HG03097 (cell line): ENCODE data around the gene TRAP1.

ENCODE experiments used
- ATAC-seq: cut with Tn5 transposase; IDR thresholded peaks from one replicate; pipeline ENCODE4 v1.9.1; 2021; ENCODE audit not compliant: unreplicated experiment, low FRiP score

TRAP1 gene

DNA sequence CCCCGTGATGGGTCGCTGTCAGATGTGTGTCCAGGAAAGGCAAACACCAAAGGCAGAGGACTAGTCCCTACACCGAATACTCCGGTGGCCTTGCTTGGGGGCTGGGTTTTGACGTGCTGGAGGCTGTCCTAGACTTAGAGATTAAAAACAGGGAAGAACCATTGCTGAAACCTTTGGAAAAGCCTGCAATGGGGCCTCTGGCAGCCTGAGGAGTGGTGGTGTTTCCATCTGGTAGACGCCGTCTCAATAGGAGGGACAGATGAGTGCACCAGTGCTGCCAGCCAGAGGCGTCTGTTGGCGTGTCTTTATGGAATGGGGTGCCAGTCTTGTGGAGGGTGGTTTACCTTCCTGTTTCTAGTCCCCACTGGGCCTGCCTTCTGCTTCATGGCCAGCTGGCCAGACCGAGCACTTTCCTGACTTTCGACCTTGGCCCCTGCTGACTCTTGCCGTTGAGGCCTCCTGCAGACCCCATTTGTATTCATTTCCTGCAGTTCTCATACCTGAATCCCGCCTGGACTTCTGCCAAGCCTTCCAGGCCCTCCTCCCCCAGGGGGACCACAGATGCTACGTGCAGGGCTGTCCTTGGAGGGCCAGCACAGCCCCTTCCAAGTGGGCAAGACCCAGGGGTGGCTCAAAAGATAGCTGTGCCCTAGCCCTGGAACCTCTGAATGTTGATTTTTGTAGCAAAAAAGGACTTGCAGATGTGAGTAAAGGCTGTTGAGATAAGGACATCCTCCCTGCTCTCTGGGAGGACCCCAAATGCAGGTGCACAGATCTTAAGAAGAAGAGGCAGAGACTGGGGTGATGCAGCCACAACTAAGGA, 64.7 kb downstream of the TRAP1 start:
- no peak for ATAC-seq

DNA sequence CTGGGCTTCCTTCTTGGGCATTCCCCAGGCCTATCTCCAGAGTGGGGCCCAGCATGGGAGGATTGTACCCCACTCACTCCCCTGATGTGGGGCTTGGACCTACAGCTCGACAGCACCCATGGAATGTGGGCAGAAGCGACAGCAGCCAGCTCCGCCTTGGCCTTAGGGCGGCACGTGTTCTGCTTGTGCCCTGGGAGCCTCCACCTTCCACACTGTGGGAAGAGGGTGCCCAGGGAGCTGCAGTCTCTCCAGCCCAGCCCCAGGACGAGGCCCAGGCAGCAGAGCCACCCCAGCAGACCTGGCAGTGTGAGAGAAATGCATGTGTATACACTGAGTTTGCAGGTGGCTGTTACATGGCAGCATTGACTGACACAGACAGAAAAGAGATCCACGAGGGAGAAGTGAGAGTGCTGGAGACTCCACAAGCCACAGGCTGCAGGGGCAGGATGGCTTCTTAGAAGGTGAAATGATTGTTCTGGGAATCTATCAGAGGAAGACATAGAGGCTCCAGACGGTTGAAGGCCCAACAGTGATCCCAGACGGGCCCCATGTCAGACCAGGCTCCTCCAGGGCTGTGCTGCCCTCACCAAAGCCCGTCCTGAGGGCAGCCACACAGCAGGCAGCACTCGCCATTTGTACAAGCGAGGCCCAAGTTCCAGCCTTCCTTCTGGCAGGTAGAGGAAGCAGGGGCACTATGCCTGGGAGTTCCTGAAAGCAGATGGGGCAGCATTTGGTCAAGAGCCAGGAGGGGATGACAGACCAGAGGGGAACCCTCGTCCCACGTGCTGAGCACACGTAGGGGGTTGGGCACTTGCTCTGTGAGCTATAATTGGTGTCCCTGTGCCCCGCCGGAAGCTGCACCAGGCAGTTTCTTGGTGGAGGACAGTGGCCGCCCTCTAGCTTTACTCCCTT, 65.6 kb downstream of the TRAP1 start:
- ATAC-seq: no peak

DNA sequence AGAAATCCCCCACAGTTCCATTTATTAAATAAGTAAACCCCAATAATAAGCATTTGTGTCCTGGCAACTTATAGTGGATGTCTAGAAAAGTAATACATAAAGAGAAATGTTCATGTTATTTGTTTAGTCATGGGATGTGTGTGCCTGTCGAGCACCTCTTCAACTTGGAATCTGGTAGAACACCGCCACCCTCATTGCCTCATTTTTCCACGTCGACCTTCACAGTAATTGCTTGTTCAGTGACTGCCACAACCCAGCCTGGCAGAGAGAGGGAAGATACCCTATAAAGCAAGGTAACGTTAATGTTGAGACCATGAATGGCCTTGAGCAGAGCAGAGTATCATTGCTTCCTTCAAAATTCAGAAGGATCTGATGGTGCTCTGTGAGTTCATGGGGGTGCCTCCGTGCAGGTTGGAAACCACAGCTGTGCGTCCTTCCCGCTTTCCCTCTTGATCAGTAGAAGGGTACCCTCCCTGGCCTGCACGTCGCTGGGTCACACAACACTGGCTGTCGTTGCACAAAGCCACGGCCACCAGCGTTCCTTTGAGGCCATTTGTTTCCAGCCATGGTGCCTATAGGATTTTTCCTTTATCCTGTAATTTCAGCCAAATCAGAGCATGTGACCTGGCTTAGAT, 66.6 kb downstream of the TRAP1 start:
- ATAC-seq: no peak

DNA sequence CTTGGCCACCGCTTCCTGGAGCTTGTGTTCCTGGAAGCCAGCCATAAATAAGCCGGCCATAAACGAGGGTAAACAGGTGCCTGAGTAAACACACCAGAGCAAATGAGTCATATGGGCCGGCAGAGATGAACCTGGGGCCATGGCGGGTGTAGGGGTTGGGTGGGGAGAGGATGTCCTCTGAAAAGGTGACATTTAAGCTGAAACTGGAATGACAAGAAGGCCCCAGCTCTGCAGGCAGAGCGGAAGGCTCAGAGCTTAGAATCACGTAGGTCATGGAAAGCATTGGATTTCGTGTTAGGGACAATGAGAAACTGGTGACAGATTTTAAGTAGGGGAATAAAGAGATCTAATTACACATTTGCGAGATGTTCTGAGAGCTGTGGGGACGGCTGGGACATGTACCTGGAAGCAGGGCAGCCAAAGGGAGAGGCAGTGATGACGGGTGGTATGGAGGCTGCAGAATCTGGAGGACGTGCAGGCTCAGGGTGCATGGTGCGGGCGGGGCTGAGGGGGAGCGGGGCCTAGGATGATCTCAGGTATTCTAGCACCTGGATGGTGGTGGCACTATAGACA, 70.9 kb downstream of the TRAP1 start:
- no peak for ATAC-seq

DNA sequence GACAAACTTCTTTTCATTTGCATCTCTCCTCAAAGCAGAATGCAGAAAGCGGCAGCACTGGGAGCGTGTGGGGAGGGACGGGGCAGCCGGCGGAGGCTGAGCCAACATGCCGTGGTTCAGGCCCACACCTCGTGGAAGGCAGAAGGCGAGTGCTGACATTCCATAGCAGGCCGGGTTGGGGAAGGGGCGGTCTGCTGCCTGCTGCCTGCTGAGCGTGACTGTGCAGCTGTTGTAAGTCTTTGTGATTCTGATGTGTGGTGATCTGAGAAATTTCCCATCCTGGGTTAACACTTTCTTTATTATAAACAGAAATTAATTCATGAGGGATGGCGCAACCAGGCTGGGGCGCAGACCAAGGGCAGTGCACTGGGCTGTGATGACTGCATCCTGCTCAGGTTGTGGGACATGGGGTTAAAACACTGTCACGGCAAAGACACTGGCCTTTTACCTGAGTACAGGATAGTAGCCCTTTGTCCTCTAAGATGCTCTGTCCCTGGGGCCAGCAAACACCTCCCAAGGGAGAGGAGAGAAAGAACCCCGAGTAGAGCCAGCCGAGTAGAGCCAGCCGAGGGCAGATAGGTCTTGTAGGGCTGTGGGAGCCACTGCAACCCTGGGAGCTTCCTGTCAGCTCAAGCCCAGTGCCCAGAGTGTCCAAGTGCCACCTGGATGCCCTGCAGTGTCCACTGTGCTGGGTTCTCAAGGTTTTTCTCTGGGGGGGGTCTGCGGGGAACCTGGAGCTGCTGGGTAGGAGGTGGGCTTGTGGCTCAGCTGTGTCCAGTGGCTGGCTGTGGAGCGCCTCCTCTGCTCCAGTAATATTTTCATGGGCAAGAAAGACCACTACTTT, 71.6 kb downstream of the TRAP1 start:
- ATAC-seq: no peak

DNA sequence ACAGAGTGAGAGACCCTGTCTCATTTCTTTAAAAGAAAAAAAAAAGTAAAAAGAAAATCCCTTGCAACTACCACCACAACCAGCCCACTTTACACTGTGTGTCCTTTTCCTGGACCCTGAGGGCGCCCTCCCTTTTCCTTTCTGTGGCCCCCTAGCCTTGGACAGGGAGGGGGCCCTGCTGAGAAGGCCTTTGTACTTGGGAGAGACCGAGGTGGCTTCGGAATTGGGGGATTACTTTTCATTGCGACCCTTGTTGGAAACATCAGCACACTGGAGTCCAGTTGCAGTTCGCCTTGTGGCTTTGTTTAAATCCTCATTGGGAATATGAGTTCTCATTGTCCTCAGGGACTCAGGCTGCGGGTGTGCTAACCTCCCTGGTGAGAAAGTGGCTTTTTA, 72.2 kb downstream of the TRAP1 start:
- no peak for ATAC-seq

DNA sequence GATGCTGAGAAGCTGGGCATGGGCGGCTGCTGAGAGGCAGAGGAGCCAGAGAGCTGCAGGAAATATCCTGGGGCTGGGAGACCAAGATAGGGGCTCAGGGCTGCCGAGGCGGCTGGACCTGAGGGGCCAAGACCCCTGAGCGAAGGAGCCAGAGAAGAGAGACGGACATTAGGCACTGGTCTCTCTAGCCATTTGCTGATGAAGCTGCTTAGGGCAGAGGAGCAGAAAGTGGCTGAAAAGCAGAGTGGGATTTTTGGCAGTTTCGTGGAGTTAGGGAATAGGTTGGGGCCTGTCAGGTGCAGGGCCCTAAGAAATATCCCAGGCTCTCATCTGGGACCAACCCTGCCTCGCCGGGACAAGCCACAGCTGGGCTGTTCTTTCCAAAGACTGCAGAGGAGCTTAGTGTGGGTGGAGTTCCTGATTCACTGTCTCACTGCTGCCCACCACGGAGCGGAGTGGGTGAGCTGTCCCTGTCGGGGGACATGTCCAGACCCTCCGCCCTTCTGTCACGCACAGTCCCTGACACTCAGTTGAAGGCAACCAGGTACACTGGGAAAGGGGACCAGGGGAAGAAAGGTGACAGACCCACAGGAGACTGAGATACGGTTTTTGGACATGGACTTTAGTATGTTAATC, 74.1 kb downstream of the TRAP1 start:
- no peak for ATAC-seq

DNA sequence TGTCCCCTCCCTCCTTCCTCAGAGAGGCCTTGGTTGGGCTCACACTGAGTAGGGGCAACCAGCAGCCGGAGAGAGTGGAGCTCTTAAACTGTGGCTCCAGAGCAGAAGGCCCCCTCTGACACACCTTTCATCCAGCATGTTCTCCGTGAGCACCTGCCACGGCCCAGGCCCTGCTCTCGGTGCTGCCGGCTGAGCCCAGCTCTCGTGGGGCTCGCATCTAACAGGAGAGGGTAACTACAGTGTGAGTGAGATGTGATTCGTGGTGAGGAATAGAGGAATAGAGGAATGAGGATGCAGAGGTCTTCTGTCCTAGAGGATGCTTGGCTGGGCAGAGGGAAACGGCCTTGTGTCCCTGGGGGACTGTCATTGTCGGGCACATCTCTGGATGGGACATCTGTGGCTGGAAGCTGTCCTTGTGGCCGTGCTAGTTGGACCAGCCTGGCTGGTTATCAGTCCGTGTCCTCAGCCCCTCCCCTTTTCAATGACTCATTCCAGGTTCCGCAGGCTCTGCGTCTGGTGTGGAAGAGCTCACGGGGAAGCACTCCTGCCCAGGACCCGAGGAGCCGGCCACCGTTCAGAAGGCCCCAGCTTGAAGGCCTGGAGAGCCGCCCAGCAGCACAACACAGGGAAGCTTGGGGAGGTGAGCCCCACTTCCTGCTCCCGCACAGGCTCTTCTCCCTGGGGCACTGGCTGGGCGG, 74.8 kb downstream of the TRAP1 start:
- no peak for ATAC-seq

DNA sequence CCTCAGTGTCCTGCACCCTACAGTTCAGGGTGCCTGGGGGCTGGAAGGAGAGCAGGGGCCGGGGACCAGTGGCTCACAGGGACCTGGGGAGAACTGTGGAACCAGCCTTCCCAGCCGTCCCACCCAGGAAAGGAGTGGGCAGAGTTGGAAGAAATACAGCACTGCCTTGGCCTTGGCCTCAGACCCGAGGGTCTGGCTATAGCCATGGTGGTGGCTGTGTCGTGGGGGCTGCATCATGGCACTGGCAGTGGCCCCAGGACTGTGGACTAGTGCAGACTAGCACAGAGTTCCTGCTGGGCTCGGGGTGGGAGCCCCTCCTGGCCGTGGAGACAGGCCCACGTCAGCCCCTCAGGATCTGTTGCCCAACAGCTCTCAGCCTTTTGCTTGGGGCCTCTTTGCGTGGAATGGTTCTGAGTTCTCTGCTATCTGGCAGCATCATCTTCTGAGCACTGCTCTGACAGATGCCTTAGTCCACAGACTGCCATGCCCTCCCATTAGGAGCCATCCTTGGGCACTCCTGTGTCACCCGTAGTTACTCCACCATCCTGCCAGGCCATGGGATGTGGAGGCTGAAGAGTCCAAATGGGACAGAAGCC, 75.4 kb downstream of the TRAP1 start:
- no peak for ATAC-seq

DNA sequence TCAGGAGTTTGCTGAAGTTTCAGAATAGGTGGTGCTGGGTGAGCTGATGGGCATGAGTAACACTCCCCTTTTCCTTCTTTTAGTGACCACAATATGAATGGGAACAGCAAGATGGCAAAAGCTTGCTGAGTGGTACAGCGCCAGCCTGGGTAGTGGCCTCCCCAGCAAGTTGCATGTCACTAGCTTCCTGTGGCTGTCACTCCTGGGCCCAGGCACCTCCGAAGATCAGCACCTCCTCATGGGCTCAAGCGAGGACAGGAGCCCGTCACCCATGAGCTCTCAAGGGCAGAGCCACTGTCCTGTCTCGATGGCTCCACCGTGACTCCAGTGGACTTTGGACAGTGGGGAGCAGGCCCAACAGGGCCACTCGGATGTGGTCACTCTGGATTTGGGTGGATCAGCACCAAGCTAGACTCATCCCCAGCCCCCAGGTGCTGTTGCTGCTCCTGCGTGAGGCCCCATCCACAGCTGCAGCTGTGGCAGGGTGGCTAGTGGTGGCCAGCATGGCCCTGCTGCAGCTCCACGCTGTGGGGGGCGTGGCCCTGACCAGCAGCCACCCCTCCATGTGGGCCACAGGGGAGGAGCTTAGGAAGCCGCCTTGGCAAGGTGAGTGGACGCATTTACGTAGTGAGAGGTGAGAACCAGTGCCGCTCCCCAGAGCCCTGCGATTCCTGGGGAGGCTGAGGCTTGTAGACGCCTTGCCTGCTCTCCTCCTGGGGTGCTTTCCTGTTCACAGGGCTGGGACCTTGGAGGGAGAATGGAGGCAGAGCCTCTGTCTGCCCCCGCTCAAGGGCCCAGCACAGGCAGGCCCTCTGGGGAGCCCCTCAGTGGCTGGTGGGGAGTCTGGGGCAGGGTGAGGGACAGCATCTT, 76.5 kb downstream of the TRAP1 start:
- no peak for ATAC-seq

DNA sequence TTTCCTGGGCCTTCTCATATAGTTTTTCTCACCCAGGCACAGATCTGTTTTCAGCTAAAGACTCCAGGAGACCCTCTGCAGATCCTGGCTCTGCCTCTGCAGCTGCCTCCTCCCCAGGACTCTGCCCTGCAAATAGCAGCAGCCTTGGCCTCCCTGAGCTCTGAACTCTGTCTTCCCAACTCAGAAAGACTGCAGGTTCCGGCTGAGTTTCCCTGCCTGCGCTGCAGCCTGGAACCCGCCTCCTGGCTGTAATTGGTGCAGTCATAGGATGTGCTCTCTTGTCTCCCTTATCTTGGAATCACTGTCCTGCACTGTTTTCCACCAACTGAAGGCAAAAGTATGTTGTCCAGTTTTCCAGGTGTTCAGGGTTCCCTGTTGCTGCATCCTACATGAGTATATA, 77.1 kb downstream of the TRAP1 start:
- ATAC-seq: no peak

DNA sequence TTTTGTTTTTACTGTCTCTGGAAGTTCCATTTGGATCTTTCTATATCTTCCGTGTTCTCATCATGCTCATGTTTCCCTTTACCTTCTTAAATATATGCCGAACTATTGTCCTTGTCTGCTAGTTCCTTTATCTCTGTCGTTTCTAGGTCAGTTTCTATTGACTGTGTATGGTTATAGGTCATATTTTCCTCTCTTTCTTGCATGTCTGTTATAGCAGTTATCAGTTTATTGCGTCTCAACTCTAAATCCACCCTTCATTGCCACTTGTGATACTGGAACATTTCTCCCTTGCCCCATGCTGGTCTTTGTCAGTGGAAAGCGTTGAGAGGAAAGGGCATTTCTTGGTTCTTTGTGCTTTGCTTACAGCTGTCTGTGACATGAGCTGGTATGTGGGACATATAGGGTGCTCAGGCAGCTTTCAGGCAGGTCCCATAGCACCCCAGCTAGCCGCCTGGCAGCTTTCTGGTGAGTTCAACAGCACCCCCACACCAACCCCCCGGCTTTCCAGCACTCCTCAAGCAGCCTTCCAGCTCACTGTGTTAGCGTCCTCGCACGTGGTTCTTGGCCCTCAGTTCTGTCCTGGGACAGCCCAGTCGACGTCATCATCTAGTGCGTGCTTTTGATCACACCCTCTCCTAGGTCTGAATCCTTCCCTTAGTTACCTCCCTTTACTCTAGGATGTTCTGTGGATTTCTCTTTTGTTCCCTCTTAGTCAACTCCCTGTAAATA, 78.2 kb downstream of the TRAP1 start:
- no peak for ATAC-seq

DNA sequence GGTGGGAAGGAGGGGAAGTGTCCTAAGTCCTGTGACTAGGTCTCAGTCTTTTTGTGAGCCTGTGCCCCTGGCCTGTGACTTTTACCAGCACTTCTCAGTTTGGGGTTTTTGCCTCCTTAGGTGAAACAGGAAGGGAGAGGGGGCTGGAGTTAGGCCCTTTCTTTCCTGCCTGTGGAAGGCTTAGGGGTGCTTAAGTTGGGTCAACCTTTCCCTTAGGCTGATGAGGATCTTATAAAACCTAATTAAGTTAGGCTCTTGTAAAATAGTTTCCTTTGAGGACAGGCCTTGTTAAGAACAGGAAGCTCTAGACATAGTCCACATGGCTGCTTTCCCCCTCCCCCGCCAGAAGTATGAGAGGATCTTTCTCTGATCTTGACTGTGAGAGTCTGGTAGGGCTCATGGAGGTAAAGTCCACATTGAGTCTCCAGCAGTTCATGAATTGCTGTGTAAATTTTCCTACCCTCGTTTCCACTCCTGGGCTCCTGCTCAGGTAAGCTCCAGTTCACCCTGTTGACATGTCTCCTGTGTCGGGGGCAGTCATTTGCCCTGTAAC, 79.9 kb downstream of the TRAP1 start:
- no peak for ATAC-seq

DNA sequence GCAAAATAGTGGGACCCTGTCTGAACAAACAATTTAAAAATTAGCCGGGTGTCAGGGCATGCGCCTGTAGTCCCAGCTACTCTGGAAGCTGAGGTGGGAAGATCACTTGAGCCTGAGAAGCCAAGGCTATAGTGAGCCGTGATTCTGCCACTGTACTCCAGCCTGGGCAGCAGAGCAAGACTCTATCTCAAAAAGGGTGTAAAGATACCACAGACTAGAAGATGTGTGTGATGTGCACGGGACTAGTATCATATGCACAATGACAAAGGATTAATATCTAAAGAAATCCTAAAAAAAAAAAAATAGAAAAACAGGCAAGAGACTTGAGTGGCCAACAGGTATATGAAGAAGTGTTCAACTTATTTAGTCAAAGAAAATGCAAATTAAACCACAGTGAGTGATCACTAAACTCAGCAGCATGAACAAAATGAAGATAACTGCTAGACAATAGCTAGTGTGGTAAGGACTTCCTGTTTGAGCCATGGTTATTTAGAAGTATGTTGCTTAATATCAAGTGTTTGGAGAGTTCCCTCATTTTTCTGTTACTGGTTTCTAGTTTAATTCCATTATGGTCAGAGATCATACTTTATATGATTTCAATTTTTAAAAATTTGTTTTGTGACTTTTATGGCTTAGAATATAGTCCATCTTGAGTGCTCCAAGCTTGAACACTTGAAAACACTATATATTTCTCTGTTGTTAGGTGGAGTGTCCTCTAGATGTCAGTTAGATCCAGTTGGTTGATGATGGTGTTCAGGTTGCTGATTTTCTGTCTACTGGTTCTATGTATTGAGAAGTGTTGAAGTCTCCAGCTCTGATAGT, 91.2 kb downstream of the TRAP1 start:
- ATAC-seq: peak; percentile 45

DNA sequence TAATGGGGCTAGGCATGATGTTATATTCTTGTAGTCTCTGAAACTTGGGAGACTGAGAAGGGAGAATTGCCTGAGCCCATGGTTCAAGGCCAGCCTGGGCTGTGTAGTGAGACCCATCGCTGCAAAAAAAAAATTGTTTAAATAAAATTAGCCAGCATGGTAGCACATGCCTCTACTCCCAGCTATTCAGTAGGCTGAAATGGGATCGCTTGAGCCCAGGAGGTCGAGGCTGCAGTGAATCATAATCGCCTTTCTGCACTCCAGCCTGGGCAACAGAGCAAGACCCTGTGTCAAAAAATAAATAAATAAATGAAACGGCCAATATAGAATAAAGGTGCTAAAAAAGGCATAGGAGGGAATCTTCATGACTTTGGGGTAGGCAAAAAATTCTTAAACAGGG, 92.0 kb downstream of the TRAP1 start:
- no peak for ATAC-seq

DNA sequence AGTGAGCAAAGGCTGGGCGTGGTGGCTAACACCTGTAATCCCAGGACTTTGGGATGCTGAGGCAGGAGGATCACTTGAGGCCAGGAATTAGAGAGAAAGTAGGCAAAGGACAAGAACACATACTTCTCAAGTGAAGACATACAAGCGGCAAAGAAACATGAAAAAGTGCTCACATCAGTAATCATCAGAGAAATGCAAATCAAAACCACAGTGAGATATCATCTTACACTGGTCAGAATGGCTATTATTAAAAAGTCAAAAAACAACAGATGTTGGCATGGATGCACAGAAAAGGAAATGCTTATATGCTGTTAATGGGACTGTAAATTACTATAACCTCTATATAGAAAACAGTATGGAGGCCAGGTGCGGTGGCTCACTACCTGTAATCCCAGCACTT, 93.7 kb downstream of the TRAP1 start:
- no peak for ATAC-seq
